CD4-positive, alpha-beta T cell treated with Interleukin-4 for 4 hours (primary cell): ENCODE data around the gene PTGR2.
"Not testable (repeated sequence)": the region's sequence is repeated elsewhere in the genome, so short reads cannot be mapped to it uniquely, and the experiment has no call there.

Source experiments
- DNase-seq: peaks from one replicate; pipeline ENCODE4 v3.0.0-alpha.2; 2020

PTGR2 gene

GRCh38 chr14:73887694-73888459 is 36.2 kb downstream of the PTGR2 start:
- no peak for DNase-seq

- DNase-seq: no peak
These were observed 36.8 kb downstream of the PTGR2 start for GRCh38 chr14:73888460-73888725.

GRCh38 chr14:73888971-73889370 is 37.3 kb downstream of the PTGR2 start:
- DNase-seq: no peak

GRCh38 chr14:73889376-73889775 is 37.7 kb downstream of the PTGR2 start:
- DNase-seq: no peak

- not testable (repeated sequence) for DNase-seq
These were observed 42.6 kb downstream of the PTGR2 start for GRCh38 chr14:73894180-73894687.

- no peak for DNase-seq
These were observed 44.3 kb downstream of the PTGR2 start for GRCh38 chr14:73895939-73896338.

GRCh38 chr14:73896521-73896920 is 44.9 kb downstream of the PTGR2 start:
- no peak for DNase-seq

- no peak for DNase-seq
These were observed 51.4 kb downstream of the PTGR2 start for GRCh38 chr14:73903028-73903427.

- DNase-seq: no peak
These were observed 58.0 kb downstream of the PTGR2 start for GRCh38 chr14:73909681-73910080.

- no peak for DNase-seq
These were observed 61.6 kb downstream of the PTGR2 start for GRCh38 chr14:73913256-73913655.

- no peak for DNase-seq
These were observed 64.7 kb downstream of the PTGR2 start for GRCh38 chr14:73916324-73916723.

- not testable (repeated sequence) for DNase-seq
These were observed 67.8 kb downstream of the PTGR2 start for GRCh38 chr14:73919457-73919856.

GRCh38 chr14:73924337-73924736 is 72.7 kb downstream of the PTGR2 start:
- DNase-seq: no peak
